HepG2 (cell line): Measurements from ENCODE around the gene TPGS1. TPM values are rescaled to one million over a fixed set of nuclear protein-coding genes. Genes with fewer than 3 reads are reported as not detected.

Source experiments
- ATAC-seq: fragments of 200-7000 bp; cut with Tn5 transposase; 3 replicates; pipeline ENCODE4 v1.9.1; 2020; ENCODE audit warnings: mild to moderate bottlenecking, moderate library complexity
- BruUV-seq: library from RNA; stranded (reverse); fragments of 400-500 nt; replicated peaks from 2 replicates; lab custom pipeline; 2021; lab: Mats Ljungman, UMichigan
- CTCF ChIA-PET: fragments of 300-600 bp; formaldehyde crosslinking; extraction: SDS; loops from one replicate; lab custom pipeline; 2021; ENCODE audit warnings: low total read pairs, inconsistent platforms, low intra/inter-chr PET ratio; lab: Yijun Ruan, JAX
- POLR2A ChIA-PET: fragments of 350-600 bp; sonication (Branson Sonifier 250); formaldehyde crosslinking; loops from one replicate; lab custom pipeline; 2020; ENCODE audit warnings: antibody characterized with exemption, inconsistent platforms; lab: Yijun Ruan, JAX
- DNase-seq: peaks from one replicate; pipeline ENCODE4 v3.0.0-alpha.2; 2015; ENCODE audit warnings: low spot score
- FAIRE-seq: peaks from 3 replicates; lab custom pipeline; 2011; peaks lifted over from hg19 to GRCh38; lab: Jason Lieb, UNC
- H2AFZ ChIP-seq: one replicate; pipeline ENCODE4 v1.6.1; 2011; ENCODE audit warnings: low read length, inconsistent platforms
- H3K27ac ChIP-seq: fragments of 300-600 bp; 3 replicates; pipeline ENCODE4 v1.8.0; 2011; ENCODE audit warnings: mixed run types, mild to moderate bottlenecking, mixed read lengths, low read length, inconsistent platforms; ENCODE audit not compliant: insufficient read depth; ENCODE audit errors: extremely low read length
- H3K27me3 ChIP-seq, 2 experiments: fragments of 200-600 bp in 1 of 2; 2 replicates in 1 of 2; 3 replicates in 1 of 2; pipeline versions ENCODE4 v1.6.0 to v1.8.0; 2011; ENCODE audit warnings: low read length in 2 of 2, mild to moderate bottlenecking in 2 of 2, moderate library complexity in 2 of 2, inconsistent platforms in 1 of 2; ENCODE audit not compliant: insufficient read depth in 2 of 2, control insufficient read depth in 1 of 2
- H3K36me3 ChIP-seq, 2 experiments: fragments of 200-600 bp in 1 of 2; replicated peaks in 1 of 2; 2 replicates in 1 of 2; 3 replicates in 1 of 2; pipeline versions ENCODE4 v1.5.1 to v1.8.0; 2011; ENCODE audit warnings: low read length in 2 of 2, inconsistent platforms in 1 of 2; ENCODE audit not compliant: insufficient read depth in 2 of 2, control insufficient read depth in 1 of 2
- H3K4me1 ChIP-seq: 2 replicates; pipeline ENCODE4 v1.5.1; 2012; ENCODE audit warnings: low read length, inconsistent platforms; ENCODE audit not compliant: insufficient read depth
- H3K4me2 ChIP-seq: 2 replicates; pipeline ENCODE4 v1.6.0; 2011; ENCODE audit warnings: low read depth, low read length, inconsistent platforms
- H3K4me3 ChIP-seq, 3 experiments: fragments of 200-600 bp in 1 of 3; sonication (generic), shearing (Covaris generic) in 1 of 3; replicated peaks in 1 of 3; 2 replicates each; pipeline ENCODE4 v1.5.1; 2011 to 2016; ENCODE audit warnings: low read length in 3 of 3, inconsistent platforms in 2 of 3, low read depth in 2 of 3, mild to moderate bottlenecking in 2 of 3, control low read depth in 1 of 3, mixed read lengths in 1 of 3; ENCODE audit not compliant: insufficient read depth in 1 of 3
- H3K79me2 ChIP-seq: one replicate; pipeline ENCODE4 v1.6.1; 2011; ENCODE audit warnings: low read length, inconsistent platforms; ENCODE audit not compliant: insufficient read depth
- H3K9ac ChIP-seq: 2 replicates; pipeline ENCODE4 v1.6.0; 2011; ENCODE audit warnings: mild to moderate bottlenecking, low read depth, low read length, inconsistent platforms; ENCODE audit not compliant: insufficient read depth
- H3K9me3 ChIP-seq: 2 replicates; pipeline ENCODE4 v1.5.1; 2012; ENCODE audit warnings: mild to moderate bottlenecking, low read length
- H4K20me1 ChIP-seq: 2 replicates; pipeline ENCODE4 v1.6.0; 2011; ENCODE audit warnings: inconsistent platforms, mild to moderate bottlenecking, low read length, moderate library complexity; ENCODE audit not compliant: insufficient read depth
- ATAD3A ChIP-seq: sonication (generic); formaldehyde crosslinking; IDR thresholded peaks from 2 replicates; pipeline ENCODE4 v1.4.0; 2020; ENCODE audit warnings: missing genetic modification reagents
- GLI4 ChIP-seq: sonication (generic); formaldehyde crosslinking; IDR thresholded peaks from 2 replicates; pipeline ENCODE4 v1.5.1; 2020; ENCODE audit warnings: missing genetic modification reagents, mild to moderate bottlenecking, moderate library complexity, borderline replicate concordance
- PAWR ChIP-seq: sonication (generic); formaldehyde crosslinking; IDR thresholded peaks from 2 replicates; pipeline ENCODE4 v1.4.0; 2020; ENCODE audit warnings: missing genetic modification reagents, mild to moderate bottlenecking, borderline replicate concordance
- PAX8 ChIP-seq: sonication (generic); formaldehyde crosslinking; IDR thresholded peaks from 2 replicates; pipeline ENCODE4 v1.8.0; 2022; ENCODE audit warnings: mild to moderate bottlenecking, missing genetic modification reagents, borderline replicate concordance
- ZNF235 ChIP-seq: sonication (generic); formaldehyde crosslinking; IDR thresholded peaks from 2 replicates; pipeline ENCODE4 v1.8.1; 2023; ENCODE audit warnings: mild to moderate bottlenecking, missing genetic modification reagents, borderline replicate concordance
- ZNF570 ChIP-seq: sonication (generic); formaldehyde crosslinking; IDR thresholded peaks from 2 replicates; pipeline ENCODE4 v1.4.0; 2020; ENCODE audit warnings: mild to moderate bottlenecking, missing genetic modification reagents, borderline replicate concordance
- ZNF75D ChIP-seq: sonication (generic); formaldehyde crosslinking; IDR thresholded peaks from 2 replicates; pipeline ENCODE4 v1.8.1; 2023; ENCODE audit warnings: missing genetic modification reagents, mild to moderate bottlenecking, borderline replicate concordance
- ZNF781 ChIP-seq: sonication (generic); formaldehyde crosslinking; IDR thresholded peaks from 2 replicates; pipeline ENCODE4 v1.5.1; 2020; ENCODE audit warnings: borderline replicate concordance, mild to moderate bottlenecking, missing genetic modification reagents; ENCODE audit errors: not compliant biosample characterization
- WGBS: methylation state at CpG from one replicate; pipeline ENCODE4 v1.1.6; 2017; ENCODE audit warnings: low lambda C conversion rate; 5-methylcytosine and 5-hydroxymethylcytosine counted together
- in situ Hi-C: cut with HindIII; loops from 2 replicates; pipeline ENCODE4 v1.10.0; 2017; ENCODE audit warnings: low pct_unique_long_range_greater_than_20kb; ENCODE audit not compliant: extremely low pct_ligation_motif_present
- intact Hi-C: fragments of 100-400 bp; cut with micrococcal nuclease; formaldehyde crosslinking; loops from one replicate; pipeline ENCODE4 v1.10.0; 2022; ENCODE audit not compliant: unreplicated experiment
- polyA plus RNA-seq, 8 experiments: library from polyadenylated mRNA; depleted of rRNA in 3 of 8; stranded (reverse) in 7 of 8; unstranded in 1 of 8; fragments of >200 nt; fragmentation: Illumina TruSeq in 4 of 8; extraction: Trizol in 4 of 8; gene quantifications; 2 replicates each; pipeline versions ENCODE4 v1.2.1 to v1.2.3, GENCODE V29; 2011 to 2016; ENCODE audit warnings: low read depth in 4 of 8, missing spikeins in 1 of 8, mixed read lengths in 1 of 8; ENCODE audit not compliant: insufficient read depth in 1 of 8
- total RNA-seq, 5 experiments: library from RNA; depleted of rRNA; stranded (reverse); fragments of >200 nt; fragmentation: Illumina TruSeq; extraction: Trizol; gene quantifications; 2 replicates each; pipeline ENCODE4 v1.2.3, GENCODE V29; 2016; ENCODE audit warnings: low read depth in 1 of 5
- TF ChIP-seq, protein P1 (sequence below): sonication (generic); formaldehyde crosslinking; IDR thresholded peaks from 2 replicates; pipeline ENCODE4 v1.8.0; 2022; ENCODE audit warnings: mild to moderate bottlenecking, missing genetic modification reagents, moderate library complexity
- TF ChIP-seq, protein P2 (sequence below): sonication (generic); formaldehyde crosslinking; IDR thresholded peaks from 2 replicates; pipeline ENCODE4 v1.5.0; 2020; ENCODE audit warnings: missing genetic modification reagents
- TF ChIP-seq, protein P3 (sequence below): sonication (generic); formaldehyde crosslinking; IDR thresholded peaks from 2 replicates; pipeline ENCODE4 v1.4.0; 2020; ENCODE audit warnings: mild to moderate bottlenecking, missing genetic modification reagents, borderline replicate concordance
- TF ChIP-seq, protein P4 (sequence below): sonication (generic); formaldehyde crosslinking; conservative IDR thresholded peaks from 2 replicates; pipeline ENCODE4 v1.4.0; 2020; ENCODE audit warnings: missing genetic modification reagents

Gene TPGS1
- total and polyA plus RNA-seq, 2 of the 13 experiments (the other 11 are each of a cell fraction or from before 2014, with no cell fraction given), result 1.1 to 6.2 TPM

DNA sequence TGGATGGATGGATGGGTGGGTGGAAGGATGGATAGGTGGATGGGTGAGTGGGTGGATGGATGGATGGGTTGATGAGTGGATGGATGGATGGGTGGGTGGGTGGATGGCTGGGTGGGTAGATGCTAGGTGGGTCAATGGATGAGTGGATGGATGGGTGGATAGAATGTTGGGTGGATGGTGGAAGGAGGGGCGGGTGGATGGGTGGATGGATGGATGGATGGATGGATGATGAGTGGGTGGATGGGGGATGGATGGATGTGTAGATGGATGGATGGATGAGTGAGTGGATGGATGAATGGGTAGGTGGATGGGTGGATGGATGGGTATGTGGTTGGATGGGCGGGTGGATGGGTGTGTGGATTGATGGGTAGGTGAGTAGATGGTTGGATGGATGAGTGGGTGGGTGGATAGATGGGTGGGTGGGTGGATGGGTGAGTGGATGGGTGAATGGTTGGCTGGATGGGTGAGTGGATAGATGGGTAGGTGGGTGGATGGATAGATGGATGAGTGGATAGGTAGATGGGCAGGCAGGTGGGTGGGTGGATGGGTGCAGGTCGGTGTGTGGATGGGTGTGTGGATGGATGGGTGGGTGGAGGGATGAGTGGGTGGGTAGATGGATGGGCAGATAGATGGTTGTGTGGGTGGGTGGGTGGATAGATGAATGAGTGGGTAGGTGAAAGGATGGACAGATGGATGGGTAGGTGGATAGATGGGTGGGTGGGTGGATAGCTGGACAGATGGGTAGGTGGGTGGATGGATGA is 42.1 kb upstream of the TPGS1 start:
- ChIA-PET POLR2A (no interaction called here), CTCF (no interaction called here)
- FAIRE-seq, result no peak
- no peaks in the 10 kb centered on the region for H3K79me2 ChIP-seq
- H3K27me3 ChIP-seq, result peaks cover 1 to 5% of the 10 kb centered on the region in 2 experiments; a peak in 1 of 5 replicates
- no peaks in the 10 kb centered on the region for H4K20me1 ChIP-seq
- intact Hi-C loops (no loop called here), in situ Hi-C loops (no loop called here)
- no peaks in the 10 kb centered on the region for H3K9me3 ChIP-seq
- H3K27ac ChIP-seq, result no peak overlapping the region
- H3K4me1 ChIP-seq, result peaks cover 28% of the 10 kb centered on the region
- DNase-seq, result no peak
- H3K9ac ChIP-seq, result no peak overlapping the region
- H2AFZ ChIP-seq, result no peak overlapping the region
- H3K4me2 ChIP-seq, result no peak overlapping the region
- WGBS, result 38% methylated on average over 3 of the region's 3 CpGs
- no peak for ATAC-seq
- H3K4me3 ChIP-seq, result no peak overlapping the region
- no TSS peak for BruUV-seq
- H3K36me3 ChIP-seq, result no peaks in the 10 kb centered on the region
- TF ChIP-seq ZNF570 (CRISPR knock-in tag), result no peak
- TF ChIP-seq, protein P1, sequence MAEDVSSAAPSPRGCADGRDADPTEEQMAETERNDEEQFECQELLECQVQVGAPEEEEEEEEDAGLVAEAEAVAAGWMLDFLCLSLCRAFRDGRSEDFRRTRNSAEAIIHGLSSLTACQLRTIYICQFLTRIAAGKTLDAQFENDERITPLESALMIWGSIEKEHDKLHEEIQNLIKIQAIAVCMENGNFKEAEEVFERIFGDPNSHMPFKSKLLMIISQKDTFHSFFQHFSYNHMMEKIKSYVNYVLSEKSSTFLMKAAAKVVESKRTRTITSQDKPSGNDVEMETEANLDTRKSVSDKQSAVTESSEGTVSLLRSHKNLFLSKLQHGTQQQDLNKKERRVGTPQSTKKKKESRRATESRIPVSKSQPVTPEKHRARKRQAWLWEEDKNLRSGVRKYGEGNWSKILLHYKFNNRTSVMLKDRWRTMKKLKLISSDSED (CRISPR knock-in tag), result no peak
- no peak for TF ChIP-seq GLI4 (CRISPR knock-in tag)
- TF ChIP-seq, protein P2, sequence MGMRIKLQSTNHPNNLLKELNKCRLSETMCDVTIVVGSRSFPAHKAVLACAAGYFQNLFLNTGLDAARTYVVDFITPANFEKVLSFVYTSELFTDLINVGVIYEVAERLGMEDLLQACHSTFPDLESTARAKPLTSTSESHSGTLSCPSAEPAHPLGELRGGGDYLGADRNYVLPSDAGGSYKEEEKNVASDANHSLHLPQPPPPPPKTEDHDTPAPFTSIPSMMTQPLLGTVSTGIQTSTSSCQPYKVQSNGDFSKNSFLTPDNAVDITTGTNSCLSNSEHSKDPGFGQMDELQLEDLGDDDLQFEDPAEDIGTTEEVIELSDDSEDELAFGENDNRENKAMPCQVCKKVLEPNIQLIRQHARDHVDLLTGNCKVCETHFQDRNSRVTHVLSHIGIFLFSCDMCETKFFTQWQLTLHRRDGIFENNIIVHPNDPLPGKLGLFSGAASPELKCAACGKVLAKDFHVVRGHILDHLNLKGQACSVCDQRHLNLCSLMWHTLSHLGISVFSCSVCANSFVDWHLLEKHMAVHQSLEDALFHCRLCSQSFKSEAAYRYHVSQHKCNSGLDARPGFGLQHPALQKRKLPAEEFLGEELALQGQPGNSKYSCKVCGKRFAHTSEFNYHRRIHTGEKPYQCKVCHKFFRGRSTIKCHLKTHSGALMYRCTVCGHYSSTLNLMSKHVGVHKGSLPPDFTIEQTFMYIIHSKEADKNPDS (CRISPR knock-in tag), result no peak
- TF ChIP-seq ZNF75D, result no peak
- TF ChIP-seq PAWR (CRISPR knock-in tag), result no peak
- no peak for TF ChIP-seq PAX8 (CRISPR knock-in tag)
- no peak for TF ChIP-seq ATAD3A (CRISPR knock-in tag)
- TF ChIP-seq ZNF235, result no peak
- no peak for TF ChIP-seq ZNF781 (CRISPR knock-in tag)
- TF ChIP-seq, protein P3, sequence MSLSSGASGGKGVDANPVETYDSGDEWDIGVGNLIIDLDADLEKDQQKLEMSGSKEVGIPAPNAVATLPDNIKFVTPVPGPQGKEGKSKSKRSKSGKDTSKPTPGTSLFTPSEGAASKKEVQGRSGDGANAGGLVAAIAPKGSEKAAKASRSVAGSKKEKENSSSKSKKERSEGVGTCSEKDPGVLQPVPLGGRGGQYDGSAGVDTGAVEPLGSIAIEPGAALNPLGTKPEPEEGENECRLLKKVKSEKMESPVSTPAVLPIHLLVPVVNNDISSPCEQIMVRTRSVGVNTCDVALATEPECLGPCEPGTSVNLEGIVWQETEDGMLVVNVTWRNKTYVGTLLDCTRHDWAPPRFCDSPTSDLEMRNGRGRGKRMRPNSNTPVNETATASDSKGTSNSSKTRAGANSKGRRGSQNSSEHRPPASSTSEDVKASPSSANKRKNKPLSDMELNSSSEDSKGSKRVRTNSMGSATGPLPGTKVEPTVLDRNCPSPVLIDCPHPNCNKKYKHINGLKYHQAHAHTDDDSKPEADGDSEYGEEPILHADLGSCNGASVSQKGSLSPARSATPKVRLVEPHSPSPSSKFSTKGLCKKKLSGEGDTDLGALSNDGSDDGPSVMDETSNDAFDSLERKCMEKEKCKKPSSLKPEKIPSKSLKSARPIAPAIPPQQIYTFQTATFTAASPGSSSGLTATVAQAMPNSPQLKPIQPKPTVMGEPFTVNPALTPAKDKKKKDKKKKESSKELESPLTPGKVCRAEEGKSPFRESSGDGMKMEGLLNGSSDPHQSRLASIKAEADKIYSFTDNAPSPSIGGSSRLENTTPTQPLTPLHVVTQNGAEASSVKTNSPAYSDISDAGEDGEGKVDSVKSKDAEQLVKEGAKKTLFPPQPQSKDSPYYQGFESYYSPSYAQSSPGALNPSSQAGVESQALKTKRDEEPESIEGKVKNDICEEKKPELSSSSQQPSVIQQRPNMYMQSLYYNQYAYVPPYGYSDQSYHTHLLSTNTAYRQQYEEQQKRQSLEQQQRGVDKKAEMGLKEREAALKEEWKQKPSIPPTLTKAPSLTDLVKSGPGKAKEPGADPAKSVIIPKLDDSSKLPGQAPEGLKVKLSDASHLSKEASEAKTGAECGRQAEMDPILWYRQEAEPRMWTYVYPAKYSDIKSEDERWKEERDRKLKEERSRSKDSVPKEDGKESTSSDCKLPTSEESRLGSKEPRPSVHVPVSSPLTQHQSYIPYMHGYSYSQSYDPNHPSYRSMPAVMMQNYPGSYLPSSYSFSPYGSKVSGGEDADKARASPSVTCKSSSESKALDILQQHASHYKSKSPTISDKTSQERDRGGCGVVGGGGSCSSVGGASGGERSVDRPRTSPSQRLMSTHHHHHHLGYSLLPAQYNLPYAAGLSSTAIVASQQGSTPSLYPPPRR (CRISPR knock-in tag), result no peak
- TF ChIP-seq, protein P4, sequence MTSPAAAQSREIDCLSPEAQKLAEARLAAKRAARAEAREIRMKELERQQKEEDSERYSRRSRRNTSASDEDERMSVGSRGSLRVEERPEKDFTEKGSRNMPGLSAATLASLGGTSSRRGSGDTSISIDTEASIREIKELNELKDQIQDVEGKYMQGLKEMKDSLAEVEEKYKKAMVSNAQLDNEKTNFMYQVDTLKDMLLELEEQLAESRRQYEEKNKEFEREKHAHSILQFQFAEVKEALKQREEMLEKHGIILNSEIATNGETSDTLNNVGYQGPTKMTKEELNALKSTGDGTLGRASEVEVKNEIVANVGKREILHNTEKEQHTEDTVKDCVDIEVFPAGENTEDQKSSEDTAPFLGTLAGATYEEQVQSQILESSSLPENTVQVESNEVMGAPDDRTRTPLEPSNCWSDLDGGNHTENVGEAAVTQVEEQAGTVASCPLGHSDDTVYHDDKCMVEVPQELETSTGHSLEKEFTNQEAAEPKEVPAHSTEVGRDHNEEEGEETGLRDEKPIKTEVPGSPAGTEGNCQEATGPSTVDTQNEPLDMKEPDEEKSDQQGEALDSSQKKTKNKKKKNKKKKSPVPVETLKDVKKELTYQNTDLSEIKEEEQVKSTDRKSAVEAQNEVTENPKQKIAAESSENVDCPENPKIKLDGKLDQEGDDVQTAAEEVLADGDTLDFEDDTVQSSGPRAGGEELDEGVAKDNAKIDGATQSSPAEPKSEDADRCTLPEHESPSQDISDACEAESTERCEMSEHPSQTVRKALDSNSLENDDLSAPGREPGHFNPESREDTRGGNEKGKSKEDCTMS (CRISPR knock-in tag), result no peak
